Liver (tissue), 3 donors: ENCODE results near the gene NGFR.

Source experiments
- FOXA1 ChIP-seq: IDR thresholded peaks from 2 replicates; pipeline ENCODE4 v1.6.1; 2016; ENCODE audit warnings: antibody characterized with exemption
- FOXA2 ChIP-seq: IDR thresholded peaks from 2 replicates; pipeline ENCODE4 v1.6.1; 2016; ENCODE audit warnings: antibody characterized with exemption
- GABPA ChIP-seq, 2 donors: IDR thresholded peaks in 1 of 2; conservative IDR thresholded peaks in 1 of 2; 2 replicates each; pipeline ENCODE4 v1.6.1; 2016; ENCODE audit warnings: antibody characterized with exemption in 2 of 2, mild to moderate bottlenecking in 1 of 2, moderate library complexity in 1 of 2
- HNF4A ChIP-seq, 2 donors: conservative IDR thresholded peaks; 2 replicates each; pipeline ENCODE4 v1.6.1; 2016; ENCODE audit warnings: antibody characterized with exemption in 2 of 2, mild to moderate bottlenecking in 2 of 2
- JUND ChIP-seq, 2 donors: IDR thresholded peaks; 2 replicates each; pipeline ENCODE4 v1.6.1; 2016; ENCODE audit warnings: antibody characterized with exemption in 2 of 2
- RAD21 ChIP-seq, 2 donors: IDR thresholded peaks; 2 replicates each; pipeline ENCODE4 v1.6.1; 2016; ENCODE audit warnings: antibody characterized with exemption in 2 of 2, mild to moderate bottlenecking in 2 of 2
- SP1 ChIP-seq: IDR thresholded peaks from 2 replicates; pipeline ENCODE4 v1.6.1; 2018; ENCODE audit warnings: antibody characterized with exemption, mild to moderate bottlenecking
- TAF1 ChIP-seq: conservative IDR thresholded peaks from 2 replicates; pipeline ENCODE4 v1.6.1; 2016; ENCODE audit warnings: antibody characterized with exemption, mild to moderate bottlenecking
- YY1 ChIP-seq: IDR thresholded peaks from 2 replicates; pipeline ENCODE4 v1.6.1; 2016; ENCODE audit warnings: antibody characterized with exemption, mild to moderate bottlenecking
- TF ChIP-seq, protein P1 (sequence below): fragments of 150-350 bp; IDR thresholded peaks from 2 replicates; pipeline ENCODE4 v1.5.1; 2017; ENCODE audit warnings: improper control_type of control experiment, low read depth, low read length; ENCODE audit not compliant: missing input control
- TF ChIP-seq, protein P2 (sequence below): IDR thresholded peaks from 2 replicates; pipeline ENCODE4 v1.6.1; 2016; ENCODE audit warnings: antibody characterized with exemption, mild to moderate bottlenecking
- TF ChIP-seq, protein P3 (sequence below): IDR thresholded peaks from 2 replicates; pipeline ENCODE4 v1.6.1; 2016; ENCODE audit warnings: antibody characterized with exemption
- TF ChIP-seq, protein P4 (sequence below): IDR thresholded peaks from 2 replicates; pipeline ENCODE4 v1.6.1; 2016; ENCODE audit warnings: antibody characterized with exemption
- TF ChIP-seq, protein P5 (sequence below): IDR thresholded peaks from 2 replicates; pipeline ENCODE4 v1.6.1; 2016; ENCODE audit warnings: antibody characterized with exemption
- donor health status: healthy.
- donor health status: healthy.

DNA sequence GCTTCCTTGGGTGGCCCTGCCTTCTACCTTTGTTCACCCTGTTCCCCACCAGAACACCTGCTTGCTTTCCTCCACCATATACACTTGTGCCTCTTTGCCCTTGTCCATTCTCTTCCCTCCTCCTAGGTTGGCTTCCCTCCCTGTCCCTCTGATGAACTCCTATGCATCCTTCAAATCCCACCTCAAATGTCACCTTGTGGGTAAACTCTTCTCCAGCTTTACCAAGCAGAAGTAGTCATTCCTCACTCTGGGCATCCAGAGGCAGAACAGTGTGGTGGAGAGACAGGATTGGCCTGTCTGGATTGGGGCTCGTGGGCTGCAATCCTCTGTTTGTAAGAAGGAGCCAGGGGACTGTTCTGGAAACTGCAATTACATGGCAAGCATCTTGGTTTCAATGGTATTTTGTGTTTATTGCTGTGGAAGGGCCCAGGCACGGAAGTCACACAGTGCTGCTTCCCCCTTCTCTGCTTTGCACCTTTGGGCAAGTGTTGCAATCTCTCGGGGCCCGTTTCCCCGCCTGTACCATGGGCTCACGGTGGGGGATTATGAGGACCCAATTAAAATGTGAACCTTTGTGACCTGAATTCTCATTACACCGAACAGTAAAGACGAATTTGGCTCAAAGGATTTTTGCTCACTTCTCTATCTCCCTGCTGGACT, 58.7 kb downstream of the NGFR start:
- TF ChIP-seq, protein P1, sequence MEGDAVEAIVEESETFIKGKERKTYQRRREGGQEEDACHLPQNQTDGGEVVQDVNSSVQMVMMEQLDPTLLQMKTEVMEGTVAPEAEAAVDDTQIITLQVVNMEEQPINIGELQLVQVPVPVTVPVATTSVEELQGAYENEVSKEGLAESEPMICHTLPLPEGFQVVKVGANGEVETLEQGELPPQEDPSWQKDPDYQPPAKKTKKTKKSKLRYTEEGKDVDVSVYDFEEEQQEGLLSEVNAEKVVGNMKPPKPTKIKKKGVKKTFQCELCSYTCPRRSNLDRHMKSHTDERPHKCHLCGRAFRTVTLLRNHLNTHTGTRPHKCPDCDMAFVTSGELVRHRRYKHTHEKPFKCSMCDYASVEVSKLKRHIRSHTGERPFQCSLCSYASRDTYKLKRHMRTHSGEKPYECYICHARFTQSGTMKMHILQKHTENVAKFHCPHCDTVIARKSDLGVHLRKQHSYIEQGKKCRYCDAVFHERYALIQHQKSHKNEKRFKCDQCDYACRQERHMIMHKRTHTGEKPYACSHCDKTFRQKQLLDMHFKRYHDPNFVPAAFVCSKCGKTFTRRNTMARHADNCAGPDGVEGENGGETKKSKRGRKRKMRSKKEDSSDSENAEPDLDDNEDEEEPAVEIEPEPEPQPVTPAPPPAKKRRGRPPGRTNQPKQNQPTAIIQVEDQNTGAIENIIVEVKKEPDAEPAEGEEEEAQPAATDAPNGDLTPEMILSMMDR, result no peak
- TF ChIP-seq, protein P2, sequence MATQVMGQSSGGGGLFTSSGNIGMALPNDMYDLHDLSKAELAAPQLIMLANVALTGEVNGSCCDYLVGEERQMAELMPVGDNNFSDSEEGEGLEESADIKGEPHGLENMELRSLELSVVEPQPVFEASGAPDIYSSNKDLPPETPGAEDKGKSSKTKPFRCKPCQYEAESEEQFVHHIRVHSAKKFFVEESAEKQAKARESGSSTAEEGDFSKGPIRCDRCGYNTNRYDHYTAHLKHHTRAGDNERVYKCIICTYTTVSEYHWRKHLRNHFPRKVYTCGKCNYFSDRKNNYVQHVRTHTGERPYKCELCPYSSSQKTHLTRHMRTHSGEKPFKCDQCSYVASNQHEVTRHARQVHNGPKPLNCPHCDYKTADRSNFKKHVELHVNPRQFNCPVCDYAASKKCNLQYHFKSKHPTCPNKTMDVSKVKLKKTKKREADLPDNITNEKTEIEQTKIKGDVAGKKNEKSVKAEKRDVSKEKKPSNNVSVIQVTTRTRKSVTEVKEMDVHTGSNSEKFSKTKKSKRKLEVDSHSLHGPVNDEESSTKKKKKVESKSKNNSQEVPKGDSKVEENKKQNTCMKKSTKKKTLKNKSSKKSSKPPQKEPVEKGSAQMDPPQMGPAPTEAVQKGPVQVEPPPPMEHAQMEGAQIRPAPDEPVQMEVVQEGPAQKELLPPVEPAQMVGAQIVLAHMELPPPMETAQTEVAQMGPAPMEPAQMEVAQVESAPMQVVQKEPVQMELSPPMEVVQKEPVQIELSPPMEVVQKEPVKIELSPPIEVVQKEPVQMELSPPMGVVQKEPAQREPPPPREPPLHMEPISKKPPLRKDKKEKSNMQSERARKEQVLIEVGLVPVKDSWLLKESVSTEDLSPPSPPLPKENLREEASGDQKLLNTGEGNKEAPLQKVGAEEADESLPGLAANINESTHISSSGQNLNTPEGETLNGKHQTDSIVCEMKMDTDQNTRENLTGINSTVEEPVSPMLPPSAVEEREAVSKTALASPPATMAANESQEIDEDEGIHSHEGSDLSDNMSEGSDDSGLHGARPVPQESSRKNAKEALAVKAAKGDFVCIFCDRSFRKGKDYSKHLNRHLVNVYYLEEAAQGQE, result no peak
- TF ChIP-seq SP1, result no peak
- no peak for TF ChIP-seq RAD21 (IDR thresholded peaks at IDR 0.05)
- TF ChIP-seq YY1, result no peak
- TF ChIP-seq, protein P3, sequence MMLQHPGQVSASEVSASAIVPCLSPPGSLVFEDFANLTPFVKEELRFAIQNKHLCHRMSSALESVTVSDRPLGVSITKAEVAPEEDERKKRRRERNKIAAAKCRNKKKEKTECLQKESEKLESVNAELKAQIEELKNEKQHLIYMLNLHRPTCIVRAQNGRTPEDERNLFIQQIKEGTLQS, result no peak
- no peak for TF ChIP-seq JUND (IDR thresholded peaks at IDR 0.05)
- TF ChIP-seq TAF1, result no peak
- TF ChIP-seq, protein P4, sequence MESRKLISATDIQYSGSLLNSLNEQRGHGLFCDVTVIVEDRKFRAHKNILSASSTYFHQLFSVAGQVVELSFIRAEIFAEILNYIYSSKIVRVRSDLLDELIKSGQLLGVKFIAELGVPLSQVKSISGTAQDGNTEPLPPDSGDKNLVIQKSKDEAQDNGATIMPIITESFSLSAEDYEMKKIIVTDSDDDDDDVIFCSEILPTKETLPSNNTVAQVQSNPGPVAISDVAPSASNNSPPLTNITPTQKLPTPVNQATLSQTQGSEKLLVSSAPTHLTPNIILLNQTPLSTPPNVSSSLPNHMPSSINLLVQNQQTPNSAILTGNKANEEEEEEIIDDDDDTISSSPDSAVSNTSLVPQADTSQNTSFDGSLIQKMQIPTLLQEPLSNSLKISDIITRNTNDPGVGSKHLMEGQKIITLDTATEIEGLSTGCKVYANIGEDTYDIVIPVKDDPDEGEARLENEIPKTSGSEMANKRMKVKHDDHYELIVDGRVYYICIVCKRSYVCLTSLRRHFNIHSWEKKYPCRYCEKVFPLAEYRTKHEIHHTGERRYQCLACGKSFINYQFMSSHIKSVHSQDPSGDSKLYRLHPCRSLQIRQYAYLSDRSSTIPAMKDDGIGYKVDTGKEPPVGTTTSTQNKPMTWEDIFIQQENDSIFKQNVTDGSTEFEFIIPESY, result no peak
- no peak for TF ChIP-seq HNF4A (conservative IDR thresholded peaks at IDR 0.05)
- no peak for TF ChIP-seq GABPA (IDR thresholded peaks at IDR 0.05 in 1 of 2, conservative IDR thresholded peaks at IDR 0.05 in 1 of 2)
- TF ChIP-seq FOXA1, result no peak
- TF ChIP-seq, protein P5, sequence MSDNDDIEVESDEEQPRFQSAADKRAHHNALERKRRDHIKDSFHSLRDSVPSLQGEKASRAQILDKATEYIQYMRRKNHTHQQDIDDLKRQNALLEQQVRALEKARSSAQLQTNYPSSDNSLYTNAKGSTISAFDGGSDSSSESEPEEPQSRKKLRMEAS, result no peak
- no peak for TF ChIP-seq FOXA2
